ENCODE results near the gene CEMIP.

Gene CEMIP

DNA sequence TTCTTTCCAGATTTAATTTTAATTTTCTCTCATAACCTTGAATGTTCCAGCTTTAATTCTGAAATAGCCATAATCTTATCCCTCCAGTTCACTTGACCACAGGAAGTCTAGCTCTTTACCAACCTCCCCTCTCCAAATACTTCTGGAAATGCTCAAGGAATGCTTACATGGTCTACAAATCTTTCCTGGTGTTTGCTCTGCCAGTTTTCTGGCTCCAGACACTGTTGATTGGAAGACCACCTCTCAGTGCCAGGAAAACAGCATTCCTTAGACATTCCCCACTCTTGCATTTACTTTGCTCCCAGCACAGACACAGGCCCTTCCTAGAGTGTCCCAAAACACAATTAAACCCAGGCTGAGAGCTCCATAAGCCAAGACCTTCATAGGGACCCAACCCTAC lies 111.8 kb downstream of the CEMIP start:
- no peaks in the 10 kb centered on the region for H3K36me3 ChIP-seq (ENCODE audit: control insufficient read depth, insufficient read depth, low read length)
- no peaks in the 10 kb centered on the region for H3K9me3 ChIP-seq (ENCODE audit: control insufficient read depth, low read length)
- no peak overlapping the region for H3K27ac ChIP-seq (ENCODE audit: insufficient read depth, low read length, poor library complexity, severe bottlenecking)
- H3K4me1 ChIP-seq (ENCODE audit: control insufficient read depth, insufficient read depth, low read length, poor library complexity, severe bottlenecking), result no peaks in the 10 kb centered on the region
- H3K27me3 ChIP-seq (replicated peaks; ENCODE audit: control insufficient read depth, insufficient read depth, low read length, poor library complexity, severe bottlenecking), result no peaks in the 10 kb centered on the region
- no peak for DNase-seq
- no peak overlapping the region for H3K4me3 ChIP-seq (ENCODE audit: insufficient read depth, low read depth, low read length, poor library complexity, severe bottlenecking)

DNA sequence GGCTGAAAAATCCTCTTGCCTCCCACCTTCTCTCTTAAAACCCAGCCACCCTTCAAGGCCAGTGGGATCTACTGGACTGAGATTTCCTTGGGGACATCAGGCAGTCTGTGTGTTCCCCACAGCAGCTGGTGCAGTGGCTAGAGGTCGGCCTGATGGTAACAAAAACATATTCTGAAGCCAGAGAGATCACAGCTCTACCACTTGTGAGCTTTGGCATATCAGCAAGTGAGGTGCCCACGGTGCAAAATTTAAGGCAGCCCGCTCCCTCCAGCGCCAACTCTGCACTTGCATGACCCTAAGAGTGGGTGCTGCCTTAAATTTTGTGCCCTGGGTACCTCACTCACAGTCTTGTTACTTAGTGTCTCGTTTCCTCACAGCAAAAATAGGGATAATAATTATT lies 113.2 kb downstream of the CEMIP start:
- Histone ChIP-seq H3K36me3 (ENCODE audit: control insufficient read depth, insufficient read depth, low read length) (no peaks in the 10 kb centered on the region), H3K4me1 (ENCODE audit: control insufficient read depth, insufficient read depth, low read length, poor library complexity, severe bottlenecking) (no peaks in the 10 kb centered on the region), H3K27me3 (replicated peaks; ENCODE audit: control insufficient read depth, insufficient read depth, low read length, poor library complexity, severe bottlenecking) (no peaks in the 10 kb centered on the region), H3K9me3 (ENCODE audit: control insufficient read depth, low read length) (no peaks in the 10 kb centered on the region), H3K27ac (ENCODE audit: insufficient read depth, low read length, poor library complexity, severe bottlenecking) (no peak overlapping the region), H3K4me3 (ENCODE audit: insufficient read depth, low read depth, low read length, poor library complexity, severe bottlenecking) (no peak overlapping the region)
- DNase-seq, result no peak

DNA sequence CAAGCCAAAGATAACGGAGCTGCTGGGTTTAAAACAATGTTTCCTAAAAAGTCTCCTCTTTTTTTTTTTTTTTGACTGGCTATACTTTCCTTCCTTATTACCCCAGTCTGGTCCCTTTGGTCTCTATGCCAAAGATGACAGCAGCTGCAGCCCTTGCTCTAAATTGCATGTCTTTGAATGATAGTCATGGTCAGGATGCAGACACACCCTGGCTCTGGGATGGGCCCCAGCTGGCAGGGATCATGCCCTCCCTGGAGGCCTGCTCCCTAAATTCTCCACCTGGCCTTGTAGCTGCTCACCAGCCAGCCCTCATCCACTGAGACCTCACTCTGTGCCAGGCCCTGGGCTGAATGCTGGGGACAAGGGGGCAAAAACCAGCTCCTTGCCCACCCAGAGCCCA lies 114.6 kb downstream of the CEMIP start:
- H3K27ac ChIP-seq (ENCODE audit: insufficient read depth, low read length, poor library complexity, severe bottlenecking), result no peak overlapping the region
- no peak for DNase-seq
- no peaks in the 10 kb centered on the region for H3K9me3 ChIP-seq (ENCODE audit: control insufficient read depth, low read length)

DNA sequence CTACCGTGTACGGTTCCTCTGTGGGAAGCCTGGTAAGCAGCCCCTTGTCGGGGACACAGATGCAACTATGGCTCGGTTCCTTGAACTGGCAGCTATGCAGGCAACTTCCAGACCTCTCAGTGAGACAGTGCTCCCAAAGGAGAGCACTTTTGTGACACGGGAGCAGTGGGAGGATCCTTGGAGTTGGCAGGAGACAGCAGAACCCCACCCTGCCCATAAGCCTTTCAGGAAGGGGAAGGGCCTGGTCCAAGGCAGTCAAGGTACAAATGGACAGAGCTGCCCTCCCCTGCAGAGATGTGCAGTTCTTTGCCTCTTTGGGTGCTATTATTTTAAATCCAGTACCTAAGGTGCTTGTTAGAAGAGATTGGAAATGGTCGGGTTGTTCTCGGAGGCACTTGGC lies 115.9 kb downstream of the CEMIP start:
- no peak for DNase-seq
- no peak overlapping the region for H3K27ac ChIP-seq (ENCODE audit: insufficient read depth, low read length, poor library complexity, severe bottlenecking)
- H3K4me1 ChIP-seq (ENCODE audit: control insufficient read depth, insufficient read depth, low read length, poor library complexity, severe bottlenecking), result no peaks in the 10 kb centered on the region
- H3K9me3 ChIP-seq (ENCODE audit: control insufficient read depth, low read length), result no peaks in the 10 kb centered on the region
- no peaks in the 10 kb centered on the region for H3K27me3 ChIP-seq (replicated peaks; ENCODE audit: control insufficient read depth, insufficient read depth, low read length, poor library complexity, severe bottlenecking)
- H3K36me3 ChIP-seq (ENCODE audit: control insufficient read depth, insufficient read depth, low read length), result no peaks in the 10 kb centered on the region
- H3K4me3 ChIP-seq (ENCODE audit: insufficient read depth, low read depth, low read length, poor library complexity, severe bottlenecking), result no peak overlapping the region

More for the DNA sequence above, 114.6 kb downstream of the CEMIP start:
- no peak overlapping the region for H3K4me3 ChIP-seq (ENCODE audit: insufficient read depth, low read depth, low read length, poor library complexity, severe bottlenecking)
- no peaks in the 10 kb centered on the region for H3K4me1 ChIP-seq (ENCODE audit: control insufficient read depth, insufficient read depth, low read length, poor library complexity, severe bottlenecking)
- no peaks in the 10 kb centered on the region for H3K27me3 ChIP-seq (replicated peaks; ENCODE audit: control insufficient read depth, insufficient read depth, low read length, poor library complexity, severe bottlenecking)
- no peaks in the 10 kb centered on the region for H3K36me3 ChIP-seq (ENCODE audit: control insufficient read depth, insufficient read depth, low read length)

DNA sequence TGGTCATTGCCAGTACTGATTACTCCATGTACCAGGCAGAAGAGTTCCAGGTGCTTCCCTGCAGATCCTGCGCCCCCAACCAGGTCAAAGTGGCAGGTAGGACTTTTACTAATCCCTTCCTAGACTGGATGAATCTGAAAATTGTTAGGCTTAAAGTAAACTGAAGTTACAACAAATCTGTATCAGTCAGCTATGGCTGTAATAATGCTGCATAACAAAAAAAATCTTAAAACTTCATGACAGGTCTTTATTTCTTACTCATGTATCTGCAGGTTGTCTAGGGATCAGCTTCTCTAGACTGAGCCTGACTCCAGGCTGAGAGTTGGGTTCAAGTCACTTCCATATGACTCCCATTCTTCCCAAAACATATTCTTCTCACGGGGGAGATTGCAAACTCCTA lies 116.8 kb downstream of the CEMIP start:
- H3K27ac ChIP-seq (ENCODE audit: insufficient read depth, low read length, poor library complexity, severe bottlenecking), result no peak overlapping the region
- H3K27me3 ChIP-seq (replicated peaks; ENCODE audit: control insufficient read depth, insufficient read depth, low read length, poor library complexity, severe bottlenecking), result no peaks in the 10 kb centered on the region
- no peaks in the 10 kb centered on the region for H3K4me1 ChIP-seq (ENCODE audit: control insufficient read depth, insufficient read depth, low read length, poor library complexity, severe bottlenecking)
- no peak overlapping the region for H3K4me3 ChIP-seq (ENCODE audit: insufficient read depth, low read depth, low read length, poor library complexity, severe bottlenecking)
- no peaks in the 10 kb centered on the region for H3K36me3 ChIP-seq (ENCODE audit: control insufficient read depth, insufficient read depth, low read length)
- H3K9me3 ChIP-seq (ENCODE audit: control insufficient read depth, low read length), result no peaks in the 10 kb centered on the region
- DNase-seq, result no peak

DNA sequence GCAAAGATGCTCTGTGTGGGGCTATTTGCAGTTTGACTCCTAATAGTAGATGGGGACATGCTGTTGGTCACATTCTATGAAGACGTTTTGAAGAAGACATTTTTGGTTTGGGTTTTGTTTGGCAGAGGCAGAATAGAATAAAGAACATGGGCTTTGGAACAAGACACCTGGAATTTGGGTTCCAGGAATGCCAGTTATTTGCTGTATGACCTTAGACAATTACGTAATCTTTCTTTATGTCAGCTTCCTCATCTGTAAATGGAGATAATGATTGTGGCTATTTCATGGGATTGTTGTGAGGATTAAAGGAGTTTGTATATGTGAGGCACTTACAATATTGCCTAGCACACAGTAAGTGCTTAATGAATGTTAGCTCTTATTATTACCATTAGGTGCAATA lies 118.9 kb downstream of the CEMIP start:
- no peaks in the 10 kb centered on the region for H3K36me3 ChIP-seq (ENCODE audit: control insufficient read depth, insufficient read depth, low read length)

DNA sequence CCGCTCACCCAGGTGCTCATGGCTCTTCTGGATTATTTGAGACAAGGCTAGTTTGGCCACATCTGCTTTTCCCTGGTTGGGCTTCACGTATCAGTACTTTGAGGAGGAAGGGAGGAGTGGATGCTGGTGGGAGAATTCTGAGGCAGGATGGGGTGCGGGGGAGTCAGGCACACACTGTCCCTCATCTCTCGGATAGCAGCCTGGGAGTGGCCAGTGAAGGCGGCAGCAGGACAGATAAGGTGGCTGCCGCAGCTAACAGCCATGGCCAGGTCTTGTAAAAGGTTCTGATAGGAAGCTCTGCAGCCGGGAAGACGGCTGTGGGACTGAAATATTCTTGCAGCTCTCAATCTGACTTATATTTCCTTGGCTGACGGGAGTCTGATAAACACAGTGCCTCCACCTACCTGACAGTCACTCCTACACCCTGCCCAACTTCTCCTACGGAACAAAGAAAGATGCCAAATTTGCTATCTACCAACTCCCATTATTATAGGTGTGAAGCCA lies 123.2 kb downstream of the CEMIP start:
- Histone ChIP-seq H3K36me3 (ENCODE audit: control insufficient read depth, insufficient read depth, low read length) (no peaks in the 10 kb centered on the region), H3K9me3 (ENCODE audit: control insufficient read depth, low read length) (no peaks in the 10 kb centered on the region), H3K4me1 (ENCODE audit: control insufficient read depth, insufficient read depth, low read length, poor library complexity, severe bottlenecking) (no peaks in the 10 kb centered on the region), H3K4me3 (ENCODE audit: insufficient read depth, low read depth, low read length, poor library complexity, severe bottlenecking) (no peak overlapping the region), H3K27ac (ENCODE audit: insufficient read depth, low read length, poor library complexity, severe bottlenecking) (no peak overlapping the region), H3K27me3 (replicated peaks; ENCODE audit: control insufficient read depth, insufficient read depth, low read length, poor library complexity, severe bottlenecking) (no peaks in the 10 kb centered on the region)
- no peak for DNase-seq

More for the DNA sequence above, 118.9 kb downstream of the CEMIP start:
- Histone ChIP-seq H3K4me1 (ENCODE audit: control insufficient read depth, insufficient read depth, low read length, poor library complexity, severe bottlenecking) (no peaks in the 10 kb centered on the region), H3K27ac (ENCODE audit: insufficient read depth, low read length, poor library complexity, severe bottlenecking) (no peak overlapping the region), H3K9me3 (ENCODE audit: control insufficient read depth, low read length) (no peaks in the 10 kb centered on the region), H3K4me3 (ENCODE audit: insufficient read depth, low read depth, low read length, poor library complexity, severe bottlenecking) (no peak overlapping the region), H3K27me3 (replicated peaks; ENCODE audit: control insufficient read depth, insufficient read depth, low read length, poor library complexity, severe bottlenecking) (no peaks in the 10 kb centered on the region)
- no peak for DNase-seq

DNA sequence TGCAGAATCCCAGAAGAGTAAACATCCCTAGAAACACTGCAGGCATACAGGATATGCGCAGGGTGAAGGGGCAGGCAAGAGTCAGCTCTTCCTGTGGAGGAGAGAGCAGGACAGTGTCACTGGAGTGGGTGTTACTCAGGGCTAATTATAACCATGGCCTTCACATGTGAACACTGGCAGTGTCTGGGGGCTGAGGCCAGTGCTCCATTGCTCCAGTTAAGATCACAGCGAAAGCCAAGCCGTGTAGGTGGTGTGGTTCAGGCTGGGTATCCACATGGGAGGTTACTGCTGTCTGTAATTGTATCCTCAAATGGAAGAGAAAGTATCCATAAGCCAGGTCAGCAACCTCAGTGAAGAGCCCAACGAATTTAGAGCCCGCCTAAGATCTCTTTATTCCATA lies 125.8 kb downstream of the CEMIP start:
- H3K4me3 ChIP-seq (ENCODE audit: insufficient read depth, low read depth, low read length, poor library complexity, severe bottlenecking), result no peak overlapping the region
- no peak overlapping the region for H3K27ac ChIP-seq (ENCODE audit: insufficient read depth, low read length, poor library complexity, severe bottlenecking)
- H3K27me3 ChIP-seq (replicated peaks; ENCODE audit: control insufficient read depth, insufficient read depth, low read length, poor library complexity, severe bottlenecking), result no peaks in the 10 kb centered on the region
- no peak for DNase-seq
- H3K9me3 ChIP-seq (ENCODE audit: control insufficient read depth, low read length), result no peaks in the 10 kb centered on the region
- H3K4me1 ChIP-seq (ENCODE audit: control insufficient read depth, insufficient read depth, low read length, poor library complexity, severe bottlenecking), result no peaks in the 10 kb centered on the region
- H3K36me3 ChIP-seq (ENCODE audit: control insufficient read depth, insufficient read depth, low read length), result no peaks in the 10 kb centered on the region

DNA sequence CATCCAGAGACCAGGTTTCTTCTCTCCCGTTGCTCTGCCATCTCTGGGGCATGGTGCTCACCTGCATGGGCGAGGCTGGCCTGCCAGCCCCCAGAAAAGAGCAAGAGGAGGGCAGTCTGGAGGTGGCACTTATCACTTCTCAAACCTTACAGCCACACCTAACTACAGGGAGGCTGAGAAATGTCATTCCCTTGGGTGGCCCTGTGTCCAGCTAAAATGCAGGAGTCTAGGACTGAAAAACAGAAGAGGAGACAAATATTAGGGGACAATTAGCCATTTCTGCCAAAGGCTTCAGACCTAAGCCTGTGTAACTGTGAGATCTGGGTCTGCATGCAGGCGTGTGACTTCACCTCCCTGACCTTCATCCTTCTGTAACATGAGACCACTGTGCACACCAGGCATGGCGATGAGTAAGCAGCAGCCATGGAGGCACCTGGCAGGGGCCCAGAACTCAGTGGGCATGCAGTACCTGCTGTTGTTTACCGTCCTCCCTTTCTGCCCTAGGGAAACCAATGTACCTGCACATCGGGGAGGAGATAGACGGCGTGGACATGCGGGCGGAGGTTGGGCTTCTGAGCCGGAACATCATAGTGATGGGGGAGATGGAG lies 127.1 kb downstream of the CEMIP start:
- H3K4me1 ChIP-seq (ENCODE audit: control insufficient read depth, insufficient read depth, low read length, poor library complexity, severe bottlenecking), result no peaks in the 10 kb centered on the region
- no peaks in the 10 kb centered on the region for H3K27me3 ChIP-seq (replicated peaks; ENCODE audit: control insufficient read depth, insufficient read depth, low read length, poor library complexity, severe bottlenecking)
- H3K27ac ChIP-seq (ENCODE audit: insufficient read depth, low read length, poor library complexity, severe bottlenecking), result no peak overlapping the region
- no peaks in the 10 kb centered on the region for H3K9me3 ChIP-seq (ENCODE audit: control insufficient read depth, low read length)
- H3K4me3 ChIP-seq (ENCODE audit: insufficient read depth, low read depth, low read length, poor library complexity, severe bottlenecking), result no peak overlapping the region
- DNase-seq, result no peak
- no peaks in the 10 kb centered on the region for H3K36me3 ChIP-seq (ENCODE audit: control insufficient read depth, insufficient read depth, low read length)

DNA sequence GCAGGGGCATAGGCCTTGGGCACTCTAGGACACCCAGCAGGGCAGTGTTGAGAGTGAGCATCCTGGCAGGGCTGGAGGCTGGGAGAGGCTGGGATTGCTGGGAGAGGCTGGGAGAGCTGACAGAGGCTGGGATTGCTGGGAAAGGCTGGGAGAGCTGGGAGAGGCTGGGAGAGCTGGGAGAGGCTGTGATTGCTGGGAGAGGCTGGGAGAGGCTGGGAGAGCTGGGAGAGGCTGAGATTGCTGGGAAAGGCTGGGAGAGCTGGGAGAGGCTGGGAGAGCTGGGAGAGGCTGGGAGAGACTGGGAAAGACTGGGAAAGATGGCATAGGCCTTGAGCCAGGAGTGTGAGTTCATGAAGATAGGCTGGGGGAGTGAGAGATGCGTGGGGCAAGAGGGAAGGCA lies 132.7 kb downstream of the CEMIP start:
- H3K36me3 ChIP-seq (ENCODE audit: control insufficient read depth, insufficient read depth, low read length), result no peaks in the 10 kb centered on the region
- no peak overlapping the region for H3K4me3 ChIP-seq (ENCODE audit: insufficient read depth, low read depth, low read length, poor library complexity, severe bottlenecking)
- no peaks in the 10 kb centered on the region for H3K4me1 ChIP-seq (ENCODE audit: control insufficient read depth, insufficient read depth, low read length, poor library complexity, severe bottlenecking)
- no peak for DNase-seq
- H3K27ac ChIP-seq (ENCODE audit: insufficient read depth, low read length, poor library complexity, severe bottlenecking), result no peak overlapping the region
- no peaks in the 10 kb centered on the region for H3K9me3 ChIP-seq (ENCODE audit: control insufficient read depth, low read length)
- H3K27me3 ChIP-seq (replicated peaks; ENCODE audit: control insufficient read depth, insufficient read depth, low read length, poor library complexity, severe bottlenecking), result no peaks in the 10 kb centered on the region

Data from effector memory CD4-positive, alpha-beta T cell (primary cell).